ENCODE measurements around the gene TMTC2. TPM values are rescaled to one million over a fixed set of nuclear protein-coding genes. Genes with fewer than 3 reads are reported as not detected.

Gene TMTC2
- 0.91 to 1.2 TPM (median 1.0 TPM) in 5 replicates for total RNA-seq (2022; extraction: Qiagen RNA extraction)

DNA sequence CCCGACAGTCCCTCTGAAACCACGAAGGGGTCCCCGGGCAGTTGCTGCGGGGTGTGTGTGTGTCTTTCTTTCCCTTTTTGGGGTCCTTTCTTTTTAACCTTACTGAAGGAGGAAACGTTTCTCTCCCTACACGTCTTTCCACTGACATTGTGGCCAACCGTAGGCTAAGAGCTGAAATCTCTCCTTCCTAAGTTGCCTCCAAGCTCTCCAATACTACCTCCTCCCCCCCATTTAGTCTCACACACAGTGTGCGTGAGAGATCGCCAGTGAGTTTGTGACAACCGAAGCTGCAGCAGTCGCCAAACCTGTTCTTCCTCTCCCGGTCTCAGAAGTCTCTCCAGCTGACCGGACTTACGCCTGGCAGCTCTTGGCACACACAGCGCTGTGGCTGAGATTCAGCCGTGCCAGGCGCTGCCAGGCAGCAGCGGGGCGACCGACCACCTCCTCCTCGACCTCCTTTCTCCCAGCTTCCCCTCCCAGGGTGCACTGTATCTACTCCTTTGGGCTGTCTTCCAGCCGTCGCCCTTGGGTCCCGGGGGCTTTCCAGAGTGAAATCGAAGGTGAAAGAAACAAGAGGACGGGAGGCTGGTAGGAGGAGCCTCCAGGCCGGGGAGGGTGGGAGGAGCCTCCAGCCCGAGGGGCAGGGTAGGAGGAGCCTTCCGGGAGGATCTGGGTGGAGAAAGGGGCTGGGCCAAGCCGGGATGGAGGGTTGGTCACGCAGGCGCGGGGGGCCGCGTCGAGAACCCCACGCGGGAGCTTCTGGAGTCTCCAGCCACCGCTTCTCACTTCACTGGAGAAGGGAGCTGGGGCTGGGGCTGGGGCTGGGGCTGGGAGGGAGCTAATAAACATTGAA, at the start of gene TMTC2:
Gene TMTC2, plus strand, starts transcription at position 739 of the 853 bp plus-strand sequence.

